Glomerular endothelial cell (primary cell): ENCODE measurements around the gene MSL2. TPM values are rescaled to one million over a fixed set of nuclear protein-coding genes. Genes with fewer than 3 reads are reported as not detected.
"Not testable (repeated sequence)": the region's sequence is repeated elsewhere in the genome, so short reads cannot be mapped to it uniquely, and the experiment has no call there.

Experiments
- DNase-seq: peaks from one replicate; pipeline ENCODE4 v3.0.0-alpha.2; 2011; ENCODE audit warnings: low read depth, low spot score; ENCODE audit errors: extremely low read depth
- total RNA-seq: library from RNA; depleted of rRNA; stranded (reverse); fragments of >200 nt; gene quantifications from 2 replicates; pipeline ENCODE4 v1.2.3, GENCODE V29; 2015

Gene MSL2
- total RNA-seq, 1 donor from 2014 or later, result 22.6 TPM

DNA sequence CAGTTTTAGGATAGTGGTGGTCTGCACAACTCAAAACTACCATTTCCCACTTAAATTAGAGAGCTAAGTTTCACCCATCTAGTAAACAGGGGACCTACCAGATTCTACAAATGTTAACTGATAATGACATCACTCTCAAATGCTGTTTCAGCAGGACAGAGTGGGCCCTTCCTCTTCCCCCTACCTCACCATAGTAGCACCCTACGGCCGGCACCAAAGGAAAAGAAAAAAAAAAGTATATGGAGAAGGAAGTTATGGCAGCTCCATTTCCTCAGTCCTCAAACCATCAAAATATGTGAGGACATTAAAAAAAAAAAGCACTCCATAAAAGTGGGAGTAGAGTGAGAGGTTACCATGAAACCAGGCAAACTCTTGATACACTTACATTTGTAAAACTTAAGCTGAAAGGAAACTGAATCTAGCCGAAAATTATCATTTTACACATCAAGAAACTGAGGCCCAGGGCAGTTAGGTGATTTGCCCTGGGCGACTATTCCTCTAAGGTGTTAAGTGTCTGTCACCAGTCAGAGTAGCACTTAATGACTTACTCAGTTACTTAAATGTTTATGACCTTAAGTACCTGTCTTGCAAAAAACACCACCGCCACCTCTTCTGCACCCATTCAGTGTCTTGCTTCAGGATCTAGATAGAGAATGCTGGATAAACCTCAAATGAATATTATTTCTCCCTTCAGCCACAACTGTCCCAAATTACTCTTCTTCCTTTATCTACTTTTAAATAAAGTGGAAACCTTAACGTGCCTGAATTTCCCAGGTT lies 2.7 kb downstream of the MSL2 start:
- DNase-seq, result no peak

DNA sequence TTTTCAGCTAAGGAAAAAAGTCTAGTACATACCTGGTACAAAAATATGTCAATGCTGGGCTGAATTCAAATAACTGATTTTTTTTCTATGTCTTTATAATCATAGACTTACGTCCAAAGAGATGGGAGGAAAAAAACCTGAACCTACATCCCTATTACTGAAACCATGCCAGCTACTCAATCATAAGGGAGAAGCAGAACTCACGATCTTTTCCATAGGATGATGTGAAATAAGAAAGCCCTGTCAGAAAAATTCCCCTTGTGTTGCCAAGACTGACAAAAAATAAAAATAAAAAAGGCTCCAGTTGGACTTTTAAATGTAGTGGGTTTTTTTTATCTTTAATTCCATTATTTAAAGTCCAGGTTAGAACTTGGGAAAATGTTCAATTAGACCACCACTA lies 3.3 kb downstream of the MSL2 start:
- DNase-seq, result no peak

DNA sequence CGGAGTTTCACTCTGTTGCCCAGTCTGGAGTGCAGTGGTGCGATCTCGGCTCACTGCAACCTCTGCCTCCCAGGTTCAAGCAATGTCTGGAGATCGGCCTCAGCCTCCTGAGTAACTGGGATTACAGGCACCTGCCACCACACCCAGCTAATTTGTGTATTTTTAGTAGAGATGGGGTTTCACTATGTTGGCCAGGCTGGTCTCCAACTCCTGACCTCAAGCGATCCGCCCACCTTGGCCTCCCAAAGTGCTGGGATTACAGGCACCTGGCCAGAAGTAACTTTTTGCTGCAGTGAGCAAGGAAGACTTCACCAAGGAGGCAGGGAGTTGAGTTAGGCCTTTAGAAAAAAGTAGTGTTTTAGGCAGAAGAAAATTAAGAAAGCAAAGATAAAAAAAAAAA lies 3.9 kb downstream of the MSL2 start:
- DNase-seq, result not testable (repeated sequence)

DNA sequence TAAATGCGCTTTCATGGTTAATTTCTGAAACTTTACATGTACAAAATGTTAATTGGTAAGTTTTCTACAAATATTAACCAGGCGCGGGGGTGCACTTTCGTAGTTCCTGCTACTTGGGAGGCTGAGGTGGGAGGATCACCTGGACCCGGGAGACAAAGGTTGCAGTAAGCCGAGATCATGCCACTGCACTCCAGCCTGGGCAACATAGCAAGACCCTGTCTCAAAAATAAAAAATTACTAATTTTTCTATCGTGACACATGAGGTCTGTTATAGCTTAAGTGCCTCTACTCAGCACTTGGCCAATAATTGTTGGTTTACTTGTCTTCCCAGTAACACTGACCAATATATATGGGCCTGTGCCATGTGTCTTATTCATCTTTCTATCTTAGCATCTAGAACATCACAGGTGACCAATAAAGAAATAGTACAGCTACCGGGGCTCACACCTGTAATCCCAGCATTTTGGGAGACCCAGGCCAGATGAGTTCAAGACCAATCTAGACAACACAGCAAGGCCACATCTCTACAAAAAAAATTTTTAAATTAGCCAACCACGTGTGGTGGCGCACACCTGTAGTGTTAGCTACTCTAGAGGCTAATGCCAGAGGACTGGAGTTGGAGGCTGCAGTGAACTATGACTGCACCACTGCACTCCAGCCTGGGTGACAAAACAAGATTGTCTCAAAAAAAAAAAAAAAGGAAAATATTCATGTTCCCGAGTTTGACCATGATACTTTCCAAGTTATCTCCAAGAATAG lies 6.1 kb downstream of the MSL2 start:
- no peak for DNase-seq

DNA sequence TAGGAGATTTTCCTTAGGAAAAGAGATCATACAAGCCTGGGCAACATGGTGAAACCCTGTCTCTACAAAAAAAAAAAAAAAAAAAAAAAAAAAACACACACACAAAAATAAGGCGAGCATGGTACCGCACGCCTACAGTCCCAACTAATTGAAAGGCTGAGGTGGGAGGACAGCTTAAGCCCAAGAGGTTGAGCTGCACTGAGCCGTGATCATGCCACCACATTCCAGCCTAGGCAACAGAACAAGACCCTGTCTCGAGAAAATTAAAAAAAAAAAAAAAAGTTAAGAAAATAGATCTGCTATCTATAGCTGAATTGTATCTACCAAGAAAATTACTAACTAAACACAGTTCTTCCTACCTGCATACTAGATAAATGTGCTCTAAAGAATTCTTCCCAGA lies 7.1 kb downstream of the MSL2 start:
- no peak for DNase-seq

DNA sequence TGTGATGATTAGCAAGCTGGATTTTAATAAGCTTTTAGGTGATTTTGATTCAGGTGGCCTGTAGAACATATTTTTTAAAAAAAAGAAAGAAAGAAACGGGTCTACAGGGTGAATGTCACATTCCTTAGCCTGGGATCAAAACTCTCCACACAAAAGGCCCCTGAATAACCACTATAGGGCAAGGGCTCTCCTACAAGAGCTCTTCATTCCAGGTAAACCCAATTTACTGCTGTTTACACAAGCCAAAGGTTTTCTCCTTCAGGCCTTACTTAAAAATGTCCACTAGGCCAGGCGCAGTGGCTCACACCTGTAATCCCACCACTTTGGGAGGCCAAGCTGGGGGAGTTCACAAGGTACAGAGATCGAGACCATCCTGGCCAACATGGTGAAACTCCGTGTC lies 8.3 kb downstream of the MSL2 start:
- DNase-seq, result no peak

DNA sequence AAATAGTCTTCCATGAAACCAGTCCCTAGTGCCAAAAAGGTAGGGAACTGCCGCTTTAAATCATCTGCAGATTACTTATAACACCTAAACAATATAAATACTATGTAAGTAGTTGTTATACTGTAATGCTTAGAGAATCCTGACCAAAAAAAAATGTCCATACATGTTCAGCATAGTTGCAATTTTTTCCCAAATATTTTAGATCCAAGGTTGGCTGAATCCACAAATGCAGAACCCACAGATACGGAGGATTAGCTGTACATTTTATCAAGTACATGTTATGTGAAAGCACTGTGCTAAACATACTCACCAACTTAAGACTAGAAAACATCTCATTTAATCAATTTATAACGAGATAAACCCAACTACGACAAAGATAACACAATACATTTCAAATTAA lies 9.3 kb downstream of the MSL2 start:
- DNase-seq, result no peak

DNA sequence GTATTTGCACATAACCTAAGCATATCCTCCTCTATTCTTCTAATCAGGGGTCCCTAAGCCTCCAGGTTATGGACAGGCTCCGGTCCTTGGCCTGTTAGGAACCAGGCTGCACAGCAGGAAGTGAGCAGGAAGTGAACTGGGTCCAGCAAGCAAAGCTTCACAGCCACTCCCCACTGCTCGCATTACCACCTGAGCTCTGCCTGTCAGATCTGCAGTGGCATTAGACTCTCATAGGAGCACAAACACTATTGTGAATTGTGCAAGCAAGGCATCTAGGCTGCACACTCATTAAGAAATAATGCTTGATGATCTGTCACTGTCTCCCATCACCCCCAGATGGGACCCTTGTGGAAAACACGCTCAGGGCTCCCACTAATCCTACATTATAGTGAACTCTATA lies 9.8 kb downstream of the MSL2 start:
- no peak for DNase-seq

DNA sequence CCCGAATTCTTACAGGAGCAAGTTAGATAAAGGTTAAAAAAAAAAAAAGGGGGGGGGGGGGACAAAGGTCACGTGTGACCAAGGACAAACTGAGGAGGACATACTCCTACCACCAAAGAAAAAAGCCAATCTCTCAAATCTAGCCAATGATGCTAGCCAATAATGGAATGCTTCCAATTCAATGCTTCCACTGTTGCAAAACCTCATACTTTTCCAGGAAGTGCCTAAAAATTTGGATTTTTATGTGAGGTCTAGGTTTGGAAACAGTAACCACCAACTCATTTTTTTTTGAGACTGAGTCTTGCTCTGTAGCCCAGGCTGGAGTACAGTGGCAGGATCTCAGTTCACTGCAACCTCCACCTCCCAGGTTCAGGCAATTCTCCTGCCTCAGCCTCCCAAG lies 11.4 kb downstream of the MSL2 start:
- no peak for DNase-seq

DNA sequence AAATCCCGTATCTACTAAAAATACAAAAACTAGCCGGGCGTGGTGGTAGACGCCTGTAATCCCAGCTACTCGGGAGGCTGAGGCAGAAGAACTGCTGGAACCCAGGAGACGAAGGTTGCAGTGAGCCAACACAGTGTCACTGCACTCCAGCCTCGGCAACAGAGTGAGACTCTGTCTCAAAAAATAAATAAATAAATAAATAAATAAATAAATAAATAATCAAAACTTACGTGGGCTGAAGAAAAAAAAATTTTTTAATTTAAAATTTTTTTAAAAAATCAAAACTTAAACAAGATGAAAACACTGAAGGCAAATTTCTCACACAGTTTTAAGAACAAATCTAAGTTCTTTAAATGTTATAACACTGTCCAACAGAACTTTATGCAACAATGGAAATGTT lies 14.4 kb downstream of the MSL2 start:
- DNase-seq, result no peak

DNA sequence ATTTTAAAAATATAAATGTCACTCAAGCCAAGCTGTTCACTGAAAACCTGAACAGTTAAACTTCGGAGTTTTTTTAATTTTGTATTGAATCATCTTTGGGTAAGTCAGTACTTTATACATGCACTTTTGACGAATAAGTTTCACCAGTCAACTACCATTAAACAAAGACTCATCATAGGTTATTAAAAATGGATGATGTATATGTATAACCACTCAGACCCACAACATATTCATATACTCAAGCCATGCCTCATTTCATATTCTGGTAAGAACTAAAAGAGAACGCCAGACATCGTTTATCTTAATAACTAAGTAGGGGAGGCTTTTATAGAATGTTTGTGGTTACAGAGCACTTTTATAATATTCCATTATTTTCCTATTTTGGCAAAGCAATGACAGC lies 18.3 kb downstream of the MSL2 start:
- no peak for DNase-seq

DNA sequence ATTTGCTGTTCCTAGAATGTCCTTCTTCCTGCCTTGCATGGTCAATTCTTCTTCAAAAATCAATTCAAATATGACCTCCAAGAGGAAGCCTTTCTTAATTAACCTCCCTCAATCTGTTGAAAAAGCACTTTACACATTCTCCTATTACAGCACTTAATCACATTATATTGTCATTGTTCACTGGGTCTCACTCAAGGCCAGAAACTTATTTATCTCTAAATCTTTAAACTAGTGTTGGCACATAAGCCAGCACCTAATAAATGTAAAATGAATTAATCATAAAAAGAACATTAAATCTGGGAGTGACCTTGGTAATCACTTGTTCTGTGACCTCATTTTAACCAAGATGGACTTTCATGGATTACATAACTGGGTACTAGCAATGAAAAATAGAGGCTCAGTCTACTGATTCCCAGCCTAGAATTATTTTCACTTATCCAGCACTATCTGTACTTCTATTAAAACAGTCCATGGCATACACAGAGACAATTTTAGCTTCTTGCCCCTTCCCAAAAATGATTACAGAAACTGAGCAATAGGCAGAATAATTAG lies 22.1 kb downstream of the MSL2 start:
- no peak for DNase-seq

DNA sequence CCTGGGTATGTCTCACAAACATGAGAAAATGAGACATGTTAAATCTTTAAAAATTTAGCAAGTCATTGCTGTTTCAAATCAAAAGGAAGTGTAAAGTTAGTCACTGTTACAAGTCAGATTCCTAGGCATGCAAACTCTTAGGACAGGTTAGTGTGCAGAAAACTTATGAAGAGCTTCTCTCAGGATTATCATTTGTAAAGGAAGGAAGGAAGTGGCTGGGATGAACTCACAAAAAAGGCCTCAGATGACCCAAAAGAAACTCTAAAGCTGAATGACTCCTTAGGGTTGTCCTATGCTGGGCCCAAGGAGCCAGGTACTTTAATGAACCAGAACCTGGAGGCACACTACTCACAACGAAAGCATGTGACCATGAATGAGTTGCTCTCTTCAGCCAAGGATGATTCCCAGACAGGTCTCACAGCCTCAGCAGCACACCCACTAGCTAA lies 25.0 kb downstream of the MSL2 start:
- no peak for DNase-seq

DNA sequence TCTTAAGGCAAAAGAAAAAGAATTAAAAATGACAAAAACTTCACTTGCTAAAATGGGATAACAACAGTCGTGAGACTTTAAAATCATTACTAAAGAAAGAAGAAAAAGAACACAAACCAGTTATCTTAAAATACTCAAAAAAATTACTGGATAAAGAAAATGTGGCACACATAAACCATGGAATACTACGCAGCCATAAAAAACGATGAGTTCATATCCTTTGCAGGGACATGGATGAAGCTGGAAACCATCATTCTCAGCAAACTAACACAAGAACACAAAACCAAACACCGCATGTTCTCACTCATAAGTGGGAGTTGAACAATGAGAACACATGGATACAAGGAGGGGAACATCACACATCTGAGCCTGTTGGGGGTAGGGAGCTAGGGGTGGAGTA lies 27.9 kb downstream of the MSL2 start:
- DNase-seq, result not testable (repeated sequence)

DNA sequence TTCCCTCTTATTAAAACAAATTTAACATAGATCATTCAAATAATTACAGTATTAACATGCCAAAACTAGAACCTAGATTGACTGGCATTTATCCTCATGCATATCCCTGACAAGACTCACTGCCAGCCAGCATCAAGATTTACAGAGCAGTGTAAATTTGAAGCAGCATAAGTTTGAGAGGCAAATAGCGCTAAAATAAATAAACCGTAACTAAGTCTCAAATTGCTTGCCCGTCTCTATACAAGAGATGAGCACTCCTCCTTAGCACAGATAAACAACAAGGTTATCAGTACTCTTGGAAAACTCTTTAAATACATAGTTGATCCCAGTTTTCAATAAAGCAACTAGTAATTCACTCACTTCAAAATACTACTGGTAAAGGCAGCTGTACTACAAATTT lies 29.6 kb downstream of the MSL2 start:
- no peak for DNase-seq

DNA sequence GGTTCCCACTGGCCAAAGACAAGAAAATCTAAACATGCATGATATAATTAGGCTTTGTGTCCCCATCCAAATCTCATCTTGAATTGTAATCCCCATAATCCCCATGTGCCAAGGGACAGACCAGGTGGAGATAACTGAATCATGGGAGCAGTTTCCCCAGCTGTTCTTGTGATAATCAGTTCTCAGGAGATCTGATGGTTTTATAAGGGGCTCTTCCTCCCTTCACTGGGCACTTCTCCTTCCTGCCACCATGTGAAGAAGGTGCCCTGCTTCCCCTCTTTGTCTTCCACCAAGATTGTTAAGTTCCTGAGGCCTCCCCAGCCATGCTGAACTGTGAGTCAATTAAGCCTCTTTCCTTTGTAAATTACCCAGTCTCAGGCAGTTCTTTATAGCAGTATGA lies 32.5 kb downstream of the MSL2 start:
- DNase-seq, result not testable (repeated sequence)

DNA sequence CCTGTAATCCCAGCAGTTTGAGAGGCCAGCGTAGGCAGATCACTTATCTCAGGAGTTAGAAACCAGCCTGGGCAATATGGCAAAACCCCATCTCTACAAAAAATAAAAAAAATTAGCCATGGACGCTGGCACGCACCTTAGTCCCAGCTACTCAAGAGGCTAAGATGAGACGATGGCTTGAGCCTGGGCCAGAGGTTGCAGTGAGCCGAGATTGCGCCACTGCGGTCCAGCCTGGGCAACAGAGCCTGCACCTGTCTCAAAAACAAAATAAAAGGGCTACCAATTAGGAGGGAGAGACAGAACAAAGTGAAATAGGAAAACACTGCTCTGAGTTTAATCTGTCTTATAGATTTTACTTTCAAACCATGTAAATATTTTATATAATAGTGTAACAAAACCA lies 33.8 kb downstream of the MSL2 start:
- no peak for DNase-seq

DNA sequence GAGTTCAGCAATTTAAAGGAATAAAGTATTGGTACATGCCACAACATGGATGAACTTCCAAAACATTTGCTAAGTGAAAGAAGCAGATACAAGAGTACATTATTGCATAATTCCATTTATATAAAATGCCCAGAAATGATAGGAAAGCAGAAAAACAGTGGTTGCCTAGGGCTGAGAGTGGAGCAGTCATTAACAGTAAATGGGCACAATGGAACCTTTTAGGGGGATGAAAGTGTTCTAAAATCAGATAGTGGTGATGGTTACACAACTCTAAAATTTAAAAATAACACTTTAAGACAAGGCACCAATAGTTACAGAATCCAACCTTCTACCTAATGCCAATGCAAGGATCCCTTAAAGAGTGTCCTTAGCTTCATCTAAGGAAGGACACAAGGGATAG lies 34.6 kb downstream of the MSL2 start:
- DNase-seq, result no peak

DNA sequence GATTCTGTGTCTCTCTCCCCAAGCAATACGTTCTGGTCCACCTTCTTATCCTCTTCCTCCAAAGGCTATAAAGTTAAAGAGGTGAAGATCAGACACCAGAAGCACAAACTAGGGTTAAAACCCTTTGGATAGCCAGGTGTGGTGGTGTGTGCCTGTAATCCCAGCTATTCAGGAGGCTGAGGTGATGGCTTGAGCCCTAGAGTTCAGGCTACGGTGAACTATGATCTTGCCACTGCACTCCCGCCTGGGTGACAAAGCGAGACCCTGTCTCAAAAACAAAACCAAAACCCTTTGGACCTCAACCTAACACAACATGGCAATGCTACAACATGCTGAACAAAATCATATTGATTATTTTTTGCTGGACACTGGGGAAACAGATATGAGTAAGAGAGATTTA lies 43.2 kb downstream of the MSL2 start:
- DNase-seq, result no peak

DNA sequence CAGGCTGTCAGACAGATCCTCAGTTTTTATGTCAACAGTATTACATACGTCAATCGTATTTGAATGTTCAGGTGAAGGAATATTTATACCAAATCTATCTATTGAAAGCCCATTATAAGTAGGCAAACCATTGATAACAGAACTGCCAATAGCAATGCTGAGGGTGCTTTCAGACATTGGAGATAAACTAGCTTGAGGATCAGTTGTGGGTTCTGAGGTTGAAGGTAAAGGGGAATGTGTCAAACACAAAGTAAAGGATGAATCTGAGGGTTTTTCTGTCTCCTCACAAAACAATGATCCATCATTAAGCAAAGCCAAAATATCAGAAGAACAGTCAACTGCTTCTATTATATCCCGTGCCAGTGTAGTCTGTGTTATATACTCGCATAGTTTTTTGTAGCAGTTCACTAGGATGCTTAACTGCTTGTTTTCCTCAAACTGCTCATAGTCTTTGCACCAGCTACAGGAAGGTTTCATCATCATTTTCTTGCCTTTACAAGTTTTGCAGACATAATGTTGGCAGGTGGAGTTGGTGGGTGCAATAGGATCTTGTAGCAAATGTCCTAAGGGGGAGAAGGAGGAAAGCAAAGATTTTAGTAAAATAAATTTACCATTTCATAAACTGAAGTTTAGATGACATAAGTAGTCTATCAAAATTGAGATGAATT lies 43.8 kb downstream of the MSL2 start:
- DNase-seq, result no peak

DNA sequence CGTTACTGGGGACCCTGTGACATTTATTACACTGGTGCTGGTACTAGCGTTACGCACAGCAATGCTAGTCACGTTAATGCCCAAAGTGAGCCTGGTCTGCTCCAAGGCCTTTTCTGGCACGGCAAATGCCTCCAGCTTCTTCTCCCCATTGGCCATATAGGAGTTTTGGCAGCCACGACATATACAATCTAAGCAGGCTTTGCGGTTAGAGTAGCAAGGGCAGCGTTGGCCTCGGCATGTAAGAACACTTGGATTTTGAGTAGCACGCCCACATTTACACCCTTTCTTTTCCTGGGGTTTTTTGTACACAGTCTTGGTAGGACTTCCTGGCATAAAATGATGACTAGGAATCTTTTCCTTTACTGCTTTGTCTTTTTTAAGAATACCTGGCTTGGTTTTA lies 44.9 kb downstream of the MSL2 start:
- no peak for DNase-seq

DNA sequence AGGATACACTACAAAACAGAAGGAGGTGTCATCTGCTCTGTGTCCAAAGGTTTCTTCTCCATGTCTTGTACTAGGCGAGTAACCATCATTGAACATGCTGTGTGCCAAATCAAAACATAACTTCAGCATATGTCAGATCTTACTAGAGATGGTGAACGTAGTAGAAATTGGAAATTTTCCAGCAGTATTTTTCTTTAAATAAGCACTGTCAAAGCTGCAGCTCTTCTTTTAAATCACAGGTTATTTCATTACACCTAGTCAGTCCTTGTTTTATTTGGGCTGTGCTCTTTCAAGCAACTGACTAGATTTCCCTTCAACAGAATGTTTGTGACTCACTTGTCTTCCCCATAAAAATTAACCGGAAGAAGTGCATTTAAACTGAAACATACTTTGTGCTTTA lies 46.5 kb downstream of the MSL2 start:
- no peak for DNase-seq
